Endothelial cell of umbilical vein (primary cell): Measurements from ENCODE around the gene EEFSEC. TPM values are rescaled to one million over a fixed set of nuclear protein-coding genes. Genes with fewer than 3 reads are reported as not detected.

Source experiments
- BruUV-seq: library from RNA; stranded (reverse); fragments of 400-500 nt; replicated peaks from 2 replicates; lab custom pipeline; 2021; lab: Mats Ljungman, UMichigan
- CTCF ChIA-PET: fragments of 300-600, 350-600 bp; sonication (Branson Sonifier 250); formaldehyde crosslinking; loops from one replicate; lab custom pipeline; 2021; ENCODE audit warnings: antibody characterized with exemption, inconsistent platforms; lab: Charles Lee
- POLR2A ChIA-PET: fragments of 300-600, 350-600 bp; sonication (Branson Sonifier 250); formaldehyde crosslinking; loops from one replicate; lab custom pipeline; 2021; ENCODE audit warnings: antibody characterized with exemption, inconsistent platforms; lab: Charles Lee
- DNase-seq: peaks from one replicate; pipeline ENCODE4 v3.0.0-alpha.2; 2011; ENCODE audit warnings: low read depth, low spot score
- FAIRE-seq: peaks from 2 replicates; lab custom pipeline; 2011; peaks lifted over from hg19 to GRCh38; lab: Jason Lieb, UNC
- H2AFZ ChIP-seq: 2 replicates; pipeline ENCODE4 v1.6.0; 2012; ENCODE audit warnings: low read depth, low read length, control low read depth, inconsistent platforms
- H3K27ac ChIP-seq: 2 replicates; pipeline ENCODE4 v1.5.1; 2011; ENCODE audit warnings: low read depth, mild to moderate bottlenecking, control low read depth, low read length, moderate library complexity; ENCODE audit not compliant: insufficient read depth
- H3K27me3 ChIP-seq, 2 experiments: 2 replicates each; pipeline versions ENCODE4 v1.6.0 to v1.6.1; 2011; ENCODE audit warnings: low read length in 2 of 2, mixed read lengths in 1 of 2; ENCODE audit not compliant: control insufficient read depth in 2 of 2, insufficient read depth in 2 of 2
- H3K36me3 ChIP-seq, 2 experiments: 2 replicates in 1 of 2; 3 replicates in 1 of 2; pipeline ENCODE4 v1.5.1; 2011; ENCODE audit warnings: low read length in 2 of 2, mild to moderate bottlenecking in 1 of 2, moderate library complexity in 1 of 2; ENCODE audit not compliant: control insufficient read depth in 2 of 2, insufficient read depth in 2 of 2; ENCODE audit errors: extremely low read depth in 1 of 2
- H3K4me1 ChIP-seq: 3 replicates; pipeline ENCODE4 v1.5.1; 2011; ENCODE audit warnings: mild to moderate bottlenecking, low read length; ENCODE audit not compliant: control insufficient read depth, insufficient read depth; ENCODE audit errors: extremely low read depth
- H3K4me2 ChIP-seq: 2 replicates; pipeline ENCODE4 v1.6.1; 2011; ENCODE audit warnings: low read length, control low read depth, mixed read lengths; ENCODE audit not compliant: insufficient read depth
- H3K4me3 ChIP-seq, 3 experiments: fragments of 200-600 bp in 1 of 3; sonication (generic), shearing (Covaris generic) in 1 of 3; replicated peaks in 1 of 3; 2 replicates each; pipeline ENCODE4 v1.5.1; 2011 to 2016; ENCODE audit warnings: control low read depth in 3 of 3, low read length in 3 of 3, mild to moderate bottlenecking in 2 of 3, inconsistent platforms in 1 of 3, low read depth in 1 of 3, moderate library complexity in 1 of 3; ENCODE audit not compliant: insufficient read depth in 1 of 3
- H3K79me2 ChIP-seq: 2 replicates; pipeline ENCODE4 v1.6.0; 2012; ENCODE audit warnings: low read length, inconsistent platforms; ENCODE audit not compliant: control insufficient read depth, insufficient read depth
- H3K9ac ChIP-seq: replicated peaks from 2 replicates; pipeline ENCODE3; 2011; ENCODE audit warnings: low read length, control low read depth; ENCODE audit not compliant: insufficient read depth; ENCODE audit errors: extremely low read depth
- H3K9me1 ChIP-seq: replicated peaks from 3 replicates; pipeline ENCODE4 v1.6.0; 2011; ENCODE audit warnings: mild to moderate bottlenecking, low read length; ENCODE audit not compliant: control insufficient read depth, insufficient read depth; ENCODE audit errors: extremely low read depth
- H3K9me3 ChIP-seq: replicated peaks from 2 replicates; pipeline ENCODE4 v1.5.1; 2012; ENCODE audit warnings: low read length, inconsistent platforms; ENCODE audit not compliant: control insufficient read depth, insufficient read depth
- H4K20me1 ChIP-seq: replicated peaks from 2 replicates; pipeline ENCODE3; 2011; ENCODE audit warnings: mild to moderate bottlenecking, low read length; ENCODE audit not compliant: control insufficient read depth, insufficient read depth; ENCODE audit errors: extremely low read depth
- EZH2 ChIP-seq: IDR thresholded peaks from 2 replicates; pipeline ENCODE4 v1.6.1; 2012; ENCODE audit warnings: borderline replicate concordance, low read depth, mild to moderate bottlenecking, moderate library complexity, low read length, inconsistent platforms; ENCODE audit not compliant: severe bottlenecking
- FOS ChIP-seq: IDR thresholded peaks from 2 replicates; pipeline ENCODE4 v1.6.1; 2011; ENCODE audit warnings: mild to moderate bottlenecking, low read length, moderate library complexity, borderline replicate concordance; ENCODE audit not compliant: insufficient read depth
- GATA2 ChIP-seq: IDR thresholded peaks from 2 replicates; pipeline ENCODE4 v1.7.0; 2011; ENCODE audit warnings: low read depth, mild to moderate bottlenecking, moderate library complexity, mixed read lengths, low read length; ENCODE audit not compliant: insufficient read length, insufficient read depth
- JUN ChIP-seq: IDR thresholded peaks from 2 replicates; pipeline ENCODE4 v1.6.1; 2011; ENCODE audit warnings: borderline replicate concordance, low read depth; ENCODE audit not compliant: insufficient read length, insufficient read depth
- MYC ChIP-seq: IDR thresholded peaks from one replicate; pipeline ENCODE4 v1.6.1; 2011; ENCODE audit warnings: mild to moderate bottlenecking, low read depth, low read length
- POLR2A ChIP-seq: IDR thresholded peaks from 2 replicates; pipeline ENCODE4 v1.6.1; 2012; ENCODE audit warnings: low read depth, mild to moderate bottlenecking, control low read depth, low read length
- POLR2AphosphoS5 ChIP-seq: IDR thresholded peaks from 2 replicates; pipeline ENCODE4 v1.6.1; 2012; ENCODE audit warnings: low read depth, mild to moderate bottlenecking, control low read depth, low read length, moderate library complexity; ENCODE audit not compliant: insufficient read depth
- dilution Hi-C: fragments of 300-500 bp; cut with MboI; formaldehyde crosslinking; loops from one replicate; pipeline ENCODE4 v1.15.0; 2019; ENCODE audit warnings: low sequenced_read_pairs; ENCODE audit not compliant: extremely low pct_ligation_motif_present
- intact Hi-C: fragments of 100-400 bp; cut with micrococcal nuclease; formaldehyde crosslinking; loops from one replicate; pipeline ENCODE4 v1.10.0; 2022
- polyA plus RNA-seq, 4 experiments: library from polyadenylated mRNA; depleted of rRNA in 3 of 4; stranded (reverse) in 3 of 4; unstranded in 1 of 4; fragments of >200 nt; gene quantifications; 2 replicates each; pipeline versions ENCODE4 v1.2.1 to v1.2.3, GENCODE V29; 2011 to 2012; ENCODE audit warnings: missing spikeins in 1 of 4
- total RNA-seq: library from RNA; stranded (reverse); gene quantifications from 2 replicates; pipeline ENCODE4 v1.2.3, GENCODE V29; 2021
- TF ChIP-seq, protein P1 (sequence below), 2 donors: IDR thresholded peaks; 1 replicate in 1 of 2; 2 replicates in 1 of 2; pipeline ENCODE4 v1.5.1; 2011; ENCODE audit warnings: low read length in 2 of 2, mild to moderate bottlenecking in 2 of 2, moderate library complexity in 2 of 2, control low read depth in 1 of 2, inconsistent platforms in 1 of 2, low read depth in 1 of 2; ENCODE audit not compliant: insufficient read depth in 1 of 2; ENCODE audit errors: extremely low read depth in 1 of 2
- TF ChIP-seq, protein P2 (sequence below): IDR thresholded peaks from 2 replicates; pipeline ENCODE4 v1.6.1; 2011; ENCODE audit not compliant: insufficient read depth, insufficient read length

The EEFSEC gene
- total and polyA plus RNA-seq, 2 donors (not counting 3 experiments of a cell fraction or from before 2014, with no cell fraction given) = 13.1 to 14.5 TPM

DNA sequence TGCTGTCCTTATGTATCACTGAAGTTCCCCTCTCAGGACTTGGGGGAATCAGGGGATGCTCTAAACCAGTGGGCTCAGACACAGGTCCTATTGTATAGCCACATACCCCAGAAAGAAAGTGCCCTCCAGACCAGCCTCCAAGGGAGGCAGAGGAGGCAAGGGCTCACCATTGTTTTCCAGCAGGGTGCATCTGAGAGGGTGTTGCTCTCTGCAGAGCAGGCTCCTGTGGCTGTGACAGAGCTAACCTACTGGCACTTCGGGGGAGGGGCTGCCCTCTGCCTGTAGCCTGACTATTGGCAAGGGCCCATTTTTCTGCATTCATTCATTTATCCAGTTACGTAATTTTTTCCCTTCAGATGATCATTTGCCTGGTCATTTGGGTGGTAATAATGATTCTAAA is 39.9 kb downstream of the EEFSEC start:
- POLR2A ChIA-PET = no interaction called here

More for the DNA sequence above, 39.9 kb downstream of the EEFSEC start:
- intact Hi-C loops (no loop called here), dilution Hi-C loops (no loop called here)
- no peak overlapping the region for H3K4me2 ChIP-seq
- DNase-seq (no peak), FAIRE-seq (no peak)
- H3K27ac ChIP-seq = no peak overlapping the region
- no peak overlapping the region for H3K4me3 ChIP-seq
- H3K79me2 ChIP-seq = no peaks in the 10 kb centered on the region
- no peaks in the 10 kb centered on the region for H4K20me1 ChIP-seq
- H3K9me1 ChIP-seq = no peaks in the 10 kb centered on the region
- CTCF ChIA-PET = no interaction called here
- H3K27me3 ChIP-seq = no peaks in the 10 kb centered on the region
- no peak overlapping the region for H2AFZ ChIP-seq
- TF ChIP-seq, protein P1, sequence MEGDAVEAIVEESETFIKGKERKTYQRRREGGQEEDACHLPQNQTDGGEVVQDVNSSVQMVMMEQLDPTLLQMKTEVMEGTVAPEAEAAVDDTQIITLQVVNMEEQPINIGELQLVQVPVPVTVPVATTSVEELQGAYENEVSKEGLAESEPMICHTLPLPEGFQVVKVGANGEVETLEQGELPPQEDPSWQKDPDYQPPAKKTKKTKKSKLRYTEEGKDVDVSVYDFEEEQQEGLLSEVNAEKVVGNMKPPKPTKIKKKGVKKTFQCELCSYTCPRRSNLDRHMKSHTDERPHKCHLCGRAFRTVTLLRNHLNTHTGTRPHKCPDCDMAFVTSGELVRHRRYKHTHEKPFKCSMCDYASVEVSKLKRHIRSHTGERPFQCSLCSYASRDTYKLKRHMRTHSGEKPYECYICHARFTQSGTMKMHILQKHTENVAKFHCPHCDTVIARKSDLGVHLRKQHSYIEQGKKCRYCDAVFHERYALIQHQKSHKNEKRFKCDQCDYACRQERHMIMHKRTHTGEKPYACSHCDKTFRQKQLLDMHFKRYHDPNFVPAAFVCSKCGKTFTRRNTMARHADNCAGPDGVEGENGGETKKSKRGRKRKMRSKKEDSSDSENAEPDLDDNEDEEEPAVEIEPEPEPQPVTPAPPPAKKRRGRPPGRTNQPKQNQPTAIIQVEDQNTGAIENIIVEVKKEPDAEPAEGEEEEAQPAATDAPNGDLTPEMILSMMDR (IDR thresholded peaks at IDR 0.05; ENCODE audit: extremely low read depth in 1 of 2, insufficient read depth in 1 of 2, low read depth in 1 of 2, low read length in 2 of 2) = no peak
- no peak for TF ChIP-seq JUN
- TF ChIP-seq FOS = no peak
- no peak for TF ChIP-seq EZH2
- TF ChIP-seq GATA2 = no peak
- TF ChIP-seq MYC = no peak
- TF ChIP-seq POLR2A = no peak
- no peak for TF ChIP-seq POLR2AphosphoS5
- TF ChIP-seq, protein P2, sequence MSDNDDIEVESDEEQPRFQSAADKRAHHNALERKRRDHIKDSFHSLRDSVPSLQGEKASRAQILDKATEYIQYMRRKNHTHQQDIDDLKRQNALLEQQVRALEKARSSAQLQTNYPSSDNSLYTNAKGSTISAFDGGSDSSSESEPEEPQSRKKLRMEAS = no peak
- H3K36me3 ChIP-seq = no peaks in the 10 kb centered on the region
- BruUV-seq = no TSS peak
- no peak overlapping the region for H3K9ac ChIP-seq
- no peaks in the 10 kb centered on the region for H3K9me3 ChIP-seq
- H3K4me1 ChIP-seq = no peaks in the 10 kb centered on the region
